Stimulated activated CD8-positive, alpha-beta memory T cell treated with anti-CD3 and anti-CD28 coated beads, Interleukin-2, amount 100 ng/mL, for 48 hours (primary cell): Measurements from ENCODE around the gene SMG5.
"Not testable (repeated sequence)": the region's sequence is repeated elsewhere in the genome, so short reads cannot be mapped to it uniquely, and the experiment has no call there.

ENCODE experiments used
- DNase-seq, 2 donors: peaks; one replicate each; pipeline ENCODE4 v3.0.0-alpha.2; 2020; ENCODE audit warnings: low read depth in 2 of 2

The SMG5 gene

DNA sequence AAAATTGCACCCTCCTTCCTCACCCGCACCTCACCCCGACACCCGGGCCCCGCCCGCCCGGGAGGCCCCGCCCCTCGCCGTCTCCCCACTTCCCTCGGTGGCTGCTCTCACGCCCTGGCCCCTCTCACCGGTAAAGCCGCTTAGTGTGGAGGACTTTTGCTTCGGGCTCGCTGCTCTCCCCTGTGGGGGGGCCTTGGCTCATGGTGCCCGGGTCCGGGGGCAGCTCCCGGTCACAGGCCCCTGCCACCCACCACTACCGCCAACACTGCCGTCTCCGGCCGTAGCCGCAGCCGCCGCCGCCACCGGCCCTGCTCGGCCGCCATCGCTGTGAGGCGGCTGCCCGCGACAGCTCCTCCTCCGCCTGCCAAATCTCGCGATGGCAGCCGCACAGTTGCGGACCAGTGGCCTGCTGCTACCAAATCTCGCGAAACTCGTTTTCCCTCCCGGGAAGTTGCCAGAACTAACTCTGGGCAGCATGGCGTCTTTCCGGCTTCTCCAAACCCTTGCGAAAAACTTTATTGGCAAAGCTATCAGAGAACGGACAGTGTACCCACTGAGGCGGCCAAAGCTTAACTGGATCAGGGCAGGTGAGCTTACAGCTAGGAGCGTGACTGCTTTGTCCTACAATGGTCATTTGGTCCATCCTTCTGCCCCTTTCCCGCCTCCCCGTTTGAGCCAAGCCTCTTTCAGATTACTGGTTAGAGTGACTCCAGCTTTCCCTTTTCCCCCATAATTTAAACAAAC is at the start of gene SMG5:
Gene SMG5 (minus strand): TSS at position 347 of the 744 bp plus-strand sequence. CDS start 145 bp downstream, at position 202.
- DNase-seq: peak; percentile 89 to 93

- DNase-seq: not testable (repeated sequence)
These were observed 40.6 kb upstream of the SMG5 start for GRCh38 chr1:156323179-156323578.

DNA sequence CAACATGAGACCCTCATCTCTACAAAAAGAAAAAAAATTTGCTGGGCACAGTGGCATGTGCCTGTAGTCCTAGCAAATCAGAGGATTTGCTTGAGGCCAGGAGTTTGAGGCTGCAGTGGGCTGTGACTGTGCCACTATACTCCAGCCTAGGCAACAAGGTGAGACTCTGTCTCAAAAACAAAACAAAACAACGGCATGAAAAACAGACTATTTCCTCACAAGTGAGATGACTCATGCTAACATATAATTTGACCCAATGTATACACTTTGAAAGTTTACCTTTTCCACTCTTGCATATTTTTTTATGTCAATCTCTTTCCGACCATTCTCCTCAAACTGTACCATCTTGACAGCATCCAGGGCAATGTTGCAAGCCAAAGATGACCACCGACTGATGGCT is 37.9 kb upstream of the SMG5 start:
- no peak for DNase-seq

DNA sequence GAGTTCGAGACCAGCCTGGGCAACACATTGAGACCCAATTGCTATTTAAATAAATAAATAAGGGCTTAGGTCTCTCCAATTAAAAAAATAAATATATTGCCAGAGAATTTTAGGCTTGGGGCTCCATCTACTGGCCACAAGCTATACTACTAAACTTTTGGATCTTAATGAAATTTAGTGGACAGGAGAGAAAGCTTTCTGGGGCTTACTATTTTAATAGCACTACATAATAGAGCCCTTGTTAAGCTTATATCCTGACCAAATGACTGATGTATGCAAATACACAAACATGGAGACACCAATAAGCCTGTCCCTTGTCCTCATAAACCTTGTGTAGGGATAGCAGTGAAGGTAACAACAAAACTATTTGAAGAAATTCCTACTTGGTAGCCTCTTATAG is 37.0 kb upstream of the SMG5 start:
- no peak for DNase-seq

GRCh38 chr1:156316909-156317308 is 34.3 kb upstream of the SMG5 start:
- DNase-seq: no peak

DNA sequence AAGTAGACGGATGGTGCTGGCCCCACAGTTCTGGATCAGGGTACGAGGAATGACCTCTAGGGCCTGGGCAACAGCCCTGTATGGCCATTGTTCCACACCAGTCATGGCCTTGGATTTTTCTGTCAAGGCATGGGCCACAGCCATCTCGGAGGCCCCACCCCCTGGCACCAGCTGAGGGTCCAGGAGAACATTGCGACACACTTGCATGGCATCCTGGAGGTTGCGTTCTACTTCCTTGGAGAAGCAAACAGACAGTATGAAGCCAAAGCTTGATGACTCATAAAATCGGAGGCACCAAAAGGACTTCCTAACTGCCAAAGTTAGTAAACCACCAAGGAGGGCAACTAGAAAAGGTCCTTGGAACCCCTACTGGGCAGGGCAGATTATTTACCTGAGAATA is 28.3 kb upstream of the SMG5 start:
- no peak for DNase-seq

DNA sequence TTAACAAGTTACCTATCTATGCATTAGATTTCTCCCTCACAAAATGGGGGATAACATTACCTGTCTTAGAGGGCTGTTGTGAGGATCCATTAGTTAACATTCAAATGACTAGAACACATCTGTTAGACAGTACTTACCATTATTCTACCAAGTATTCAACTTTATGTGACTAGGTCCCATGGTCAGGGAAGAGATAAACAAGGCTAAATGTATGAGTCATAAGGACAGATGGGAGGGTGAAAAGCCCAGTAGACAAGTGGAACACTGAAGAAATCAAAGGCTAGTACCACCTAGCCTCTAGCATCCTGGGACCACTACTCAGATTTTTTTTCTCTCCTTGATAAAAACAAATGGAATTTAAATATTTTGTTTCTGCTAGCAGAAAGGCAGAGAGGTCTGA is 25.5 kb upstream of the SMG5 start:
- no peak for DNase-seq

GRCh38 chr1:156305215-156305614 is 22.6 kb upstream of the SMG5 start:
- DNase-seq: no peak

- DNase-seq: no peak
These were observed 20.6 kb upstream of the SMG5 start for GRCh38 chr1:156303241-156303640.

DNA sequence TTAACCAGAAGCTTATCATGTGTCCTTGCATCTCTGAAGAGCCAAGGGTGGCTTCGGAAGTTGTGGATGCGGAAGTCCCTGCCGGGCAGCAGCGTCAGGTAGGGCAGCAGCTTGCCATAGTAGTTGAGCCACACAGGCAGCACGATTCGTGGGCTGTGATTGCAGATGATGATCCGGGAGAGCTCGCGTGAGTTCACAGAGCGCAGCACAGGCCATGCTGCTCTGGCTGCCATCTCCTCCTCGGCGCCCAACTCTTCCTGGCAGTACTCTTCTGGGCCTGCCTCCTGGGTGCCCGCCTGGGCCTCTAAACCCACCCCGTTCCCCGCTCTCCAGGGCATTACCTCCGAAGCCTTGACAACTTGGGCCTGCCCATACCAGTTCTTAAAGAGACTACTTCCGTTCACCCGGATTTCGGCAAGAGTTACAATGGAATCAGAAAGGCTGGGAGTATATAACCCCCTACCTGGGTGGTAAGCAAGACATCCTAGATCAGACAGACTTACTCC is 16.3 kb upstream of the SMG5 start, which contains the start of gene VHLL:
Gene VHLL (minus strand): TSS at position 456 of the 506 bp plus-strand sequence. CDS start 118 bp downstream, at position 338.
- no peak for DNase-seq

- peak; percentile 26 to 34 for DNase-seq
These were observed 12.8 kb upstream of the SMG5 start, which contains the start of gene GLMP for GRCh38 chr1:156295391-156295947. TSS of gene GLMP (minus strand) at chr1:156295679. CDS start at chr1:156295645, 34 bp downstream.

DNA sequence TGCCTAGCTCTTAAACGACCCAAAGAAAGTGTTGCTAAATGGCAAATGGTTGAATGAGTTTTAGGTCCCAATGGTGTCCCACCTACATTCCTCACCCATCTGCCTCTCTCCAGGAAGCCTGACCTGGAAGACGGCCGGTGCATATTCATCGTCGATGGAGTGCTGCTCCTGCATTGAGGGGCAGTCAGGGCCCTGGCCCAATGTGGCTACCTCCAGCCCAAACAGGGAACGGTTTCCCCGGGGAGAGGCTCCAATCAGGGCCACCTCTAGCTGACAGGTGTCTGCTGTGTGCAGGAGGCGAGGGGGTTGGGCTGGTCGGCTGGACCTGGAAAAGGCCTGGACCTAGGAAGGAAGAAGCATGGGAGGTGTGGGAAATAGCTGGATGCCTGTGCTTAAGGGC is 11.3 kb upstream of the SMG5 start:
- DNase-seq: no peak

DNA sequence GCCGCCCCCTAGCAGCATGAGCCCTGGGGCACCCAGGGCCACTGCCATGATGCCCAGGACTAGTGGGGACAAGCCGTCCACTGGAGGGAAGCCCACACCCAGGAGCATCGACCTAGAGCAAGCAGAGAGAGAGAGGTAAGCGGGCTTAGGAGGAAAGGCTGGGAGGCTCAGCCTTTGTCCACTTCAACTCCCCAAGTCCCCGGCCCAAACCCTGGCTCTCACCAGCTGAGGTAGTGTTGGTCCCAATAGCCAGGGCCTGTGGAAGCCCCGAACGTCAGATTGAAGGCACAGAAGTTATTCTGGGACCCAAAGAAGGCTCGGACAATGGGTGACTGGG is 10.4 kb upstream of the SMG5 start:
- no peak for DNase-seq

DNA sequence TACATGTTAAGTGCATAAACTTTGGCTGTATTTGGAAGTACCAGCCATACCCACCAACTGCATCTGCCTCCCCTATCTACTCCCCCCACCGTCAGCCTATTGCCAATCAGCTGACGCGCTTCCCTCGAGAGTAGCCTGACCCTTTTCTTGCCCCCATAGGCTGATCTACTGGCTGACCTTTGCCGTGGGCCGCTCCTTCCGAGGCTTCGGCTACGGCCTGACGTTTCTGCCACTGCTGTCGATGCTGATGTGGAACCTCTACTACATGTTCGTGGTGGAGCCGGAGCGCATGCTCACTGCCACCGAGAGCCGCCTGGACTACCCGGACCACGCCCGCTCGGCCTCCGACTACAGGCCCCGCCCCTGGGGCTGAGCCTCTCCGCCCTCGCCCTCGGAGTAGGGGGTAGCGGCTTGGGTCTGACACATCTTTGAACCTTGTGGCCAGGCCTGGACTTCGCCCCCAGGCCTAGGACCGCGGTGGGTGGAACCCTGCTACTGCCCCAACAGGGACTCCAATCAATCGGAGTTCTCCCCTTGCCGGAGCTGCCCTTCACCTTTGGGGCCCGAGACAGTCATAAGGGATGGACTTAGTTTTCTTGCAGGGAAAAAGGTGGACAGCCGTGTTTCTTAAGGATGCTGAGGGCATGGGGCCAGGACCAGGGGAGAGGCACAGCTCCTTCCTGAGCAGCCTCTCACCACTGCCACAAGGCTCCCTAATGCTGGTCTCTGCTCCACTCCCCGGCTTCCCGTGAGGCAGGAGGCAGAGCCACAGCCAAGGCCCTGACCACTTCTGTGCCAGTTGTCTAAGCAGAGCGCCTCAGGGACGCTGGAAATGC is 8.8 kb upstream of the SMG5 start:
- peak in 1 of 2 donors; percentile 23 for DNase-seq

DNA sequence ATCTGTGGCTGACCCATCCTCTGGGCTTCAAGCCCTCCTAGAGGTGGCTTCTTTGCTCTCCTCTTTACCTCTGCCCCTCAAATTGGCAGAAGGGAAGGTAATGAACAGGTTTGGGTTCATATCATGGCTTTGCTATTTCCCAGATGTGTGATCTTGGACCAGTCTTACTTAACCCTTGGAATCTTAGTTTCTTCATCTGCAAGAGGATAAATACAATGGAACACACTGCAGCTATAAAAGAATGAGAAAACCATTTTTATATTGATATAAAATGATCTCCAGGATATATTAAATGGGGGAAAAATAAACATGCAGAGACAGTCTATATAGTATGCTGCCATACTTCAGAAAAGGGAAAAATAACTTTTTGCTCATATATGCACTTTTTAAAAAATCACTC is 7.2 kb upstream of the SMG5 start:
- no peak for DNase-seq

- DNase-seq: no peak
These were observed 3.4 kb upstream of the SMG5 start for GRCh38 chr1:156286061-156286460.

DNA sequence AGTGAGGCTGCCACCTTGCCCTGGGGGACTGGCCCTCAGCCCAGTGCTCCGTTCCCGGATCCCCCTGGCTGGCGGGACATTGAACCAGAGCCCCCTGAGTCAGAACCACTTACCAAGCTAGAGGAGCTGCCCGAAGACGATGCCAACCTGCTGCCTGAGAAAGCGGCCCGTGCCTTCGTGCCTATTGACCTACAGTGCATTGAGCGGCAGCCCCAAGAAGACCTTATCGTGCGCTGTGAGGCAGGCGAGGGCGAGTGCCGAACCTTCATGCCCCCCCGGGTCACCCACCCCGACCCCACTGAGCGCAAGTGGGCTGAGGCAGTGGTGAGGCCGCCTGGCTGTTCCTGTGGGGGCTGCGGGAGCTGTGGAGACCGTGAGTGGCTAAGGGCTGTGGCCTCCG is 2.8 kb upstream of the SMG5 start:
- no peak for DNase-seq

GRCh38 chr1:156284757-156285156 is 2.1 kb upstream of the SMG5 start:
- no peak for DNase-seq

DNA sequence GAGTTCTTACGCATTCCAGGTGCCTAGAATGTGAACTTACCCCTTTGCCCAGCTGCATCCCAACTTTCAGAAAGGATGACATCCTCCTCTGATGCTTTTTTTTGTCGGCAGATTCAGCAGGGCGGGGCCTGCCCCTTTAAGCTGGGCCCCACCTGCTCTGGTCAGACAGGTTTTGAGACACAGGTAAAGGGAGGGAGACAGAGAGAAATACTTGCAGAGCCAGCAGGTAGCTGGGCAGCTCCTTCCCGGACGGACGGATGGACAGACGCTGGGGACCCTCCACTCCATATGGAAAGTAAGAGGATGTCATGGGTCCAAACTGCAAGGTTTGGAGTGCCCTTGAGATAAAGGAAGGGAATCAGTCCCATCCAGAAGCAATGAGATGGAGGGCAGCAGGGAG is 1.5 kb upstream of the SMG5 start, which contains the start of gene TMEM79:
Gene TMEM79 (plus strand): TSS at position 214 of the 400 bp plus-strand sequence. CDS start 902 bp downstream, outside the sequence.
- no peak for DNase-seq

DNA sequence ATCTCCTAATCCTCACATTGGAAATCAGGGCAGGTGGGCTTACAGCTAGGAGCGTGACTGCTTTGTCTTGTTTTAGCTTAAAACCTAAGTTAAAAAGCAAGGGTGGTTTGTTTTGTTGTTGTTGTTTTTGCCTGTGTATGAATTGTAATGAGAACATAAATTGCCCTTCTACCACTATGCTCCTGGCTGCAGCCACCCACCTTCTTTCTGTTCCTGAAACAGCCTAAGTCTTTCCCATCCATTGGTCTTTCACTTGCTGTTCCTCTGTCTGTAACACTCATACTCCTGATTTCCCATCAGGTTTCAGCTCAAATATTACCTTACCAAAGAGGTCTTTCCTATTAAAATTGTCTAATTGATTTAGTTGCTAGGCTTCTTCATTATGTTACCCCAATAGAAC is 896 bp upstream of the SMG5 start:
- DNase-seq: no peak

DNA sequence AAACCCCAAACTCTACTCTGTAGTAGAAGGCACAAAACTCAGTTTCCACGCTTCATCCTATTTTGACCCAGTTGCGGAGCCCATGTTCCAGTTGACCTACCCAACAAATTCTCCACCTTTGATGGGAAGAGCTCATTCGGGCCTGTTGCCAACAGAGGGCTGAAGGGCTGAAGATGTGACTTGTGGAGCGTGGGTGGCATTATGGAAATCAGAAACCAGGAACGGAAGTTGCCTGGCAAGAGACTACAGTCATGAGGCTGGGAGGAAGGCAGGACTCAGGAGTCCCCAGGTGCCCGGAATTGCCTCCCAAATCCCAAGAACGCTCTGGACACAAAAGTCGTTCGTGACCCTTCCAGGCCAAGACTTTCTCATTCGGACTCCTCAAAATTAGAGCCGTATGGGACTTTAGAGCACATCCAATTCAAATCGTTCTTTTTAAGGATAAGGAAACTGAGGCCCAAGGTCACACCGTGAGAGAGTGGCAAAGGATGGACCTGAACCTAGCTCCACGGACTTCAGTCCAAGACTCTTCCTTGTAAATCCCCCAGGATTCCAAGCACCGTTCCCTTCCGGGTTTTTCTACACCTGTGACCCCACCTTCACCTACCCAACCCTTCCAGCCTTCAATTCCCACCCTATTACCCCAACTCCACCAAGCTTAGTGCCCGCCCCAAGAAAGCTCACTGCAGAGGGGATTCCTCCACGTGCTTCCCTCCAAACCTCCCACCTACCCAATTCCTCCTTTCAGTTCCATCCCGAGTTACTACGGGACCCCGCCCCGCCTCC is 739 bp downstream of the SMG5 start:
- DNase-seq: peak in 1 of 2 donors; percentile 5
